SU-DHL-6 (cell line): ENCODE results near the gene ZC3HAV1.
"Not testable (repeated sequence)": the region's sequence is repeated elsewhere in the genome, so short reads cannot be mapped to it uniquely, and the experiment has no call there.

Experiments
- H2AFZ ChIP-seq: fragments of 200-600 bp; sonication (generic); 2 replicates; pipeline ENCODE4 v1.6.1; 2014; ENCODE audit warnings: low read depth, mild to moderate bottlenecking, moderate library complexity, mixed read lengths, antibody characterized with exemption, low read length; ENCODE audit not compliant: severe bottlenecking
- H3F3A ChIP-seq: fragments of 200-600 bp; shearing (Covaris generic); 2 replicates; pipeline ENCODE4 v1.6.0; 2016; ENCODE audit warnings: antibody characterized with exemption, mild to moderate bottlenecking; ENCODE audit not compliant: insufficient read depth
- H3K27ac ChIP-seq: fragments of 200-600 bp; sonication (generic); 2 replicates; pipeline ENCODE4 v1.5.1; 2016; ENCODE audit warnings: low read depth, mild to moderate bottlenecking, low read length, moderate library complexity, mixed read lengths
- H3K27me3 ChIP-seq: fragments of 200-600 bp; sonication (generic), shearing (Covaris generic); 2 replicates; pipeline ENCODE4 v1.6.0; 2014; ENCODE audit warnings: mild to moderate bottlenecking, low read length
- H3K36me3 ChIP-seq: fragments of 200-600 bp; sonication (generic); 2 replicates; pipeline ENCODE4 v1.6.1; 2014; ENCODE audit warnings: mild to moderate bottlenecking, low read length, mixed read lengths
- H3K4me2 ChIP-seq: fragments of 300-600, 200-600 bp; shearing (Covaris generic), sonication (generic); 2 replicates; pipeline ENCODE4 v1.6.0; 2014; ENCODE audit warnings: low read length, low read depth, mild to moderate bottlenecking; ENCODE audit not compliant: poor library complexity, severe bottlenecking
- H3K4me3 ChIP-seq: fragments of 200-600 bp; sonication (generic); 2 replicates; pipeline ENCODE4 v1.5.1; 2014; ENCODE audit warnings: antibody characterized with exemption, low read length, mild to moderate bottlenecking, mixed read lengths; ENCODE audit not compliant: insufficient read depth, poor library complexity, severe bottlenecking
- H3K79me2 ChIP-seq: fragments of 200-600 bp; sonication (generic); 2 replicates; pipeline ENCODE4 v1.6.1; 2014; ENCODE audit warnings: mild to moderate bottlenecking, low read length, moderate library complexity; ENCODE audit not compliant: insufficient read depth
- H3K9ac ChIP-seq: fragments of 200-600 bp; sonication (generic); 2 replicates; pipeline ENCODE4 v1.7.0; 2014; ENCODE audit warnings: mild to moderate bottlenecking, low read length
- H3K9me2 ChIP-seq: fragments of 200-600 bp; sonication (generic); replicated peaks from 2 replicates; pipeline ENCODE4 v1.6.1; 2014; ENCODE audit warnings: low read length; ENCODE audit not compliant: insufficient read depth
- H3K9me3 ChIP-seq: fragments of 200-600 bp; sonication (generic); 2 replicates; pipeline ENCODE4 v1.6.1; 2014; ENCODE audit warnings: low read length, mixed read lengths; ENCODE audit not compliant: insufficient read depth
- H4K20me1 ChIP-seq: fragments of 200-600 bp; sonication (generic); 2 replicates; pipeline ENCODE4 v1.6.1; 2014; ENCODE audit warnings: low read depth, mild to moderate bottlenecking, antibody characterized with exemption, low read length, moderate library complexity, mixed read lengths
- EZH2phosphoT487 ChIP-seq: fragments of 200-600 bp; sonication (generic), shearing (Covaris generic); conservative IDR thresholded peaks from 2 replicates; pipeline ENCODE4 v1.6.1; 2018; ENCODE audit warnings: mild to moderate bottlenecking, antibody characterized with exemption, low read length, moderate library complexity, mixed read lengths
- TF ChIP-seq, protein P1 (sequence below): fragments of 200-600 bp; sonication (generic); IDR thresholded peaks from one replicate; pipeline ENCODE4 v1.5.1; 2017; ENCODE audit warnings: antibody characterized with exemption, mild to moderate bottlenecking, low read length, moderate library complexity; ENCODE audit not compliant: insufficient read depth, poor library complexity, severe bottlenecking

ZC3HAV1 gene

DNA sequence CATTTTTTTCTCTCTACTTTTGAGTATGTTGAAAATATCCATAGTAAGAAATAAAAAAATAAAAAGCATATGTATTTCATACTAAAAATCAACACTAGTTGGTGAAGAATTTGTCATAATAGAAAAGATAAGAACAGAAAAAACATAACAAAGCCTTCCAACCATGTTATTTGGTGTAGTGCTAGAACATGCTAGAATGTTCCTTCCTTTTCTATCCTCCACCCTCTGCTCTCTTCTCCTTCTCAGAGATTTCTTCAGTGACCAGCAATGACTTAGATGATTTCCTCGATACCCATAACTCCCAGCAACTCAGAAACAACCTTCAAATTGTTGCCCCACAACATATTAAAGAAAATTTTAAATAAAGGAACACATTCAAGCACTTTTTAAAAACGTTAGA lies 2.6 kb downstream of the ZC3HAV1 start:
- Histone ChIP-seq H3K27ac (peak overlapping the region; percentile 68), H3F3A (peaks cover 28% of the 10 kb centered on the region), H4K20me1 (no peaks in the 10 kb centered on the region; the same call in 1 of the 2 replicates), H3K4me2 (peak overlapping the region; percentile 66), H3K9me3 (no peaks in the 10 kb centered on the region), H3K27me3 (no peaks in the 10 kb centered on the region), H3K9ac (peak overlapping the region; percentile 81), H3K36me3 (no peaks in the 10 kb centered on the region), H3K9me2 (no peaks in the 10 kb centered on the region), H2AFZ (no peak overlapping the region), H3K79me2 (peaks cover 71% of the 10 kb centered on the region), H3K4me3 (peak overlapping the region; percentile 80)
- no peak for TF ChIP-seq EZH2phosphoT487
- TF ChIP-seq, protein P1, sequence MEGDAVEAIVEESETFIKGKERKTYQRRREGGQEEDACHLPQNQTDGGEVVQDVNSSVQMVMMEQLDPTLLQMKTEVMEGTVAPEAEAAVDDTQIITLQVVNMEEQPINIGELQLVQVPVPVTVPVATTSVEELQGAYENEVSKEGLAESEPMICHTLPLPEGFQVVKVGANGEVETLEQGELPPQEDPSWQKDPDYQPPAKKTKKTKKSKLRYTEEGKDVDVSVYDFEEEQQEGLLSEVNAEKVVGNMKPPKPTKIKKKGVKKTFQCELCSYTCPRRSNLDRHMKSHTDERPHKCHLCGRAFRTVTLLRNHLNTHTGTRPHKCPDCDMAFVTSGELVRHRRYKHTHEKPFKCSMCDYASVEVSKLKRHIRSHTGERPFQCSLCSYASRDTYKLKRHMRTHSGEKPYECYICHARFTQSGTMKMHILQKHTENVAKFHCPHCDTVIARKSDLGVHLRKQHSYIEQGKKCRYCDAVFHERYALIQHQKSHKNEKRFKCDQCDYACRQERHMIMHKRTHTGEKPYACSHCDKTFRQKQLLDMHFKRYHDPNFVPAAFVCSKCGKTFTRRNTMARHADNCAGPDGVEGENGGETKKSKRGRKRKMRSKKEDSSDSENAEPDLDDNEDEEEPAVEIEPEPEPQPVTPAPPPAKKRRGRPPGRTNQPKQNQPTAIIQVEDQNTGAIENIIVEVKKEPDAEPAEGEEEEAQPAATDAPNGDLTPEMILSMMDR = no peak

DNA sequence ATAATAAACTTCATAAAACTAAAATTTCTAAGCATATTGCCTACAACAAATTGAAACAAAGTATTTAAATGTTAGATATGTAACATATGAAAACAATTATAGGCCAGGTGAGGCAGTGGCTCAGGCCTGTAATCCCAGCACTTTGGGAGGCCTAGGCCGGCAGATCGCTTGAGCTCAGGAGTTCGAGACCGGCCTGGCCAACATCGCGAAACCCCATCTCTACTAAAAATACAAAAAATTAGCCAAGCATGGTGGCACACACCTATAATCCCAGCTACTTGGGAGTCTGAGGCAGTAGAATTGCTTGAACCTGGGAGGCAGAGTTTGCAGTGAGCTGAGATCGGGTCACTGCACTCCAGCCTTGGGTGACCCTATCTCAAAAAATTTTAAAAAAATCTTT lies 3.3 kb downstream of the ZC3HAV1 start:
- not testable (repeated sequence) for H4K20me1 ChIP-seq, H3K27me3 ChIP-seq, H3K36me3 ChIP-seq, H3K9me3 ChIP-seq, H3K9me2 ChIP-seq, H2AFZ ChIP-seq
- Histone ChIP-seq H3K4me3 (peak overlapping the region; percentile 80), H3K79me2 (peaks cover 74% of the 10 kb centered on the region), H3K9ac (peak overlapping the region; percentile 81), H3F3A (peaks cover 28% of the 10 kb centered on the region), H3K4me2 (peak overlapping the region; percentile 66), H3K27ac (peak overlapping the region; percentile 68)

DNA sequence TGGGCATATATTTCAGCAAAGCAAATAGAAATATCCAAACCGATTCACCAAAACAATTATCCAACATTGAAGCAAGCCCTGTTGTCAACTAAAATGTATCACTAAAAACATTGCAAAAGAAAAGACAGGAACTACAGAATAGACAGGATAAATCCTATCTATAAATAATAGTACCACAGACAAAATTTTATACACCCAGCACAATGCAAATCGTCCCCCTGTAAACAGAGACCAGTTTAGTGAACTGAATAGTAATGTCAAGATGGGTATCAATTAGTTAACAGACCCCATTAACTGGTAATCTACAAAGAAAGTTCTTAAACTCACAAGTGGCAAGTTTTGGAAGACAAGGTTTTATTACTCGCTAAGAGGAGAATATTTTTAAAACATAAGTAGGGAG lies 4.0 kb downstream of the ZC3HAV1 start:
- no peaks in the 10 kb centered on the region for H3K9me3 ChIP-seq
- H4K20me1 ChIP-seq = no peaks in the 10 kb centered on the region; the same call in 1 of the 2 replicates
- H3K4me3 ChIP-seq = peak overlapping the region; percentile 80
- TF ChIP-seq, protein P1 = no peak
- H3K9ac ChIP-seq = peak overlapping the region; percentile 81
- peaks cover 76% of the 10 kb centered on the region for H3K79me2 ChIP-seq
- H3K27ac ChIP-seq = peak overlapping the region; percentile 68
- H3K36me3 ChIP-seq = no peaks in the 10 kb centered on the region
- H3K9me2 ChIP-seq = no peaks in the 10 kb centered on the region
- peaks cover 28% of the 10 kb centered on the region for H3F3A ChIP-seq
- peak overlapping the region; percentile 66 for H3K4me2 ChIP-seq
- no peaks in the 10 kb centered on the region for H3K27me3 ChIP-seq
- no peak overlapping the region for H2AFZ ChIP-seq

DNA sequence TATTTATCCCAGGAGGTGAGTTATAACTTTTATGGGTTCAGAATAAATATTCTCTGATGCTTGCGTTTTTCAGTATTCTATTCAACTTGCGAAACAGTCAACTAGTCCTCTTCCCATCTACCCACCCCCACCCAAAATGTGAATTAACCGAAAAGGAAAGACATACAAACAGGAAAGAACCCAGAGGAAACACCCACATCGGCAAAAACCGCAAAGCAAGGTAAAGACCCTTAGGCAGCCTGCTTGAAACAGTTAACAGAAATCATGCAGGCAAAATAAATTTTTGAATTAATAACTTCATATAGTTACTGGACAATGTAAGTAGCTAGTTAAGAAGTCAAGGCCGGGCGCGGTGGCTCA lies 5.4 kb downstream of the ZC3HAV1 start:
- Histone ChIP-seq H3K9me2 (no peaks in the 10 kb centered on the region), H3K79me2 (peaks cover 88% of the 10 kb centered on the region), H3K9me3 (no peaks in the 10 kb centered on the region), H4K20me1 (no peaks in the 10 kb centered on the region; the same call in 1 of the 2 replicates), H3K27me3 (no peaks in the 10 kb centered on the region), H3K36me3 (no peaks in the 10 kb centered on the region), H3K4me2 (peak overlapping the region; percentile 66), H3K27ac (peak overlapping the region; percentile 68), H3F3A (peaks cover 33% of the 10 kb centered on the region), H3K9ac (peak overlapping the region; percentile 81), H3K4me3 (peak overlapping the region; percentile 80), H2AFZ (no peak overlapping the region)
- no peak for TF ChIP-seq EZH2phosphoT487
- TF ChIP-seq, protein P1 = no peak
